ENCODE data around the gene TMPO. TPM values are rescaled to one million over a fixed set of nuclear protein-coding genes. Genes with fewer than 3 reads are reported as not detected.
"Not testable (repeated sequence)": the region's sequence is repeated elsewhere in the genome, so short reads cannot be mapped to it uniquely, and the experiment has no call there.

TMPO gene
- polyA plus RNA-seq, 1 of the 3 experiments (the other 2 are of a cell fraction): 20.8 TPM

- Histone ChIP-seq H3K4me1 (ENCODE audit: control insufficient read depth in 1 of 2, insufficient read depth in 2 of 2, low read depth in 1 of 2, low read length in 1 of 2) (no peaks in the 10 kb centered on the region; a peak in 1 of 4 replicates), H3K36me3 (replicated peaks in 1 of 2; ENCODE audit: control insufficient read depth in 1 of 2, insufficient read depth in 2 of 2, low read length in 1 of 2) (peaks cover 31 to 40% of the 10 kb centered on the region in 2 experiments), H3K27ac (ENCODE audit: low read depth in 2 of 2, low read length in 1 of 2) (no peak overlapping the region), H3K79me2 (ENCODE audit: insufficient read depth) (no peaks in the 10 kb centered on the region), H3K9me2 (0 out of 2 replicates have a peak, but pooled peaks cover 4% of the 10 kb centered on the region), H3F3A (replicated peaks; ENCODE audit: insufficient read depth) (peaks cover 28% of the 10 kb centered on the region), H3K9me3 (no peaks in the 10 kb centered on the region), H4K20me1 (ENCODE audit: insufficient read depth) (no peaks in the 10 kb centered on the region), H3K4me2 (no peak overlapping the region), H2AFZ (ENCODE audit: low read depth) (no peak overlapping the region), H3K9ac (no peak overlapping the region), H3K4me3 (ENCODE audit: low read depth in 2 of 2, low read length in 1 of 2) (no peak overlapping the region), H3K27me3 (ENCODE audit: insufficient read depth) (no peaks in the 10 kb centered on the region)
- TF ChIP-seq, protein P1, sequence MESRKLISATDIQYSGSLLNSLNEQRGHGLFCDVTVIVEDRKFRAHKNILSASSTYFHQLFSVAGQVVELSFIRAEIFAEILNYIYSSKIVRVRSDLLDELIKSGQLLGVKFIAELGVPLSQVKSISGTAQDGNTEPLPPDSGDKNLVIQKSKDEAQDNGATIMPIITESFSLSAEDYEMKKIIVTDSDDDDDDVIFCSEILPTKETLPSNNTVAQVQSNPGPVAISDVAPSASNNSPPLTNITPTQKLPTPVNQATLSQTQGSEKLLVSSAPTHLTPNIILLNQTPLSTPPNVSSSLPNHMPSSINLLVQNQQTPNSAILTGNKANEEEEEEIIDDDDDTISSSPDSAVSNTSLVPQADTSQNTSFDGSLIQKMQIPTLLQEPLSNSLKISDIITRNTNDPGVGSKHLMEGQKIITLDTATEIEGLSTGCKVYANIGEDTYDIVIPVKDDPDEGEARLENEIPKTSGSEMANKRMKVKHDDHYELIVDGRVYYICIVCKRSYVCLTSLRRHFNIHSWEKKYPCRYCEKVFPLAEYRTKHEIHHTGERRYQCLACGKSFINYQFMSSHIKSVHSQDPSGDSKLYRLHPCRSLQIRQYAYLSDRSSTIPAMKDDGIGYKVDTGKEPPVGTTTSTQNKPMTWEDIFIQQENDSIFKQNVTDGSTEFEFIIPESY (IDR thresholded peaks at IDR 0.05; ENCODE audit: borderline replicate concordance, low read depth): no peak
- TF ChIP-seq FOSL2 (IDR thresholded peaks at IDR 0.05; ENCODE audit: borderline replicate concordance, low read depth) (no peak), GATA2 (CRISPR knock-in tag; IDR thresholded peaks at IDR 0.05) (no peak), CHD2 (IDR thresholded peaks at IDR 0.05; ENCODE audit: low read length, partially characterized antibody) (no peak), RFX5 (IDR thresholded peaks at IDR 0.05; ENCODE audit: low read length) (no peak), ELF1 (IDR thresholded peaks at IDR 0.05) (no peak), SMC3 (IDR thresholded peaks at IDR 0.05; ENCODE audit: low read depth, low read length) (no peak), TCF12 (IDR thresholded peaks at IDR 0.05) (no peak), RCOR1 (IDR thresholded peaks at IDR 0.05; ENCODE audit: low read length) (no peak)
- TF ChIP-seq, protein P2, sequence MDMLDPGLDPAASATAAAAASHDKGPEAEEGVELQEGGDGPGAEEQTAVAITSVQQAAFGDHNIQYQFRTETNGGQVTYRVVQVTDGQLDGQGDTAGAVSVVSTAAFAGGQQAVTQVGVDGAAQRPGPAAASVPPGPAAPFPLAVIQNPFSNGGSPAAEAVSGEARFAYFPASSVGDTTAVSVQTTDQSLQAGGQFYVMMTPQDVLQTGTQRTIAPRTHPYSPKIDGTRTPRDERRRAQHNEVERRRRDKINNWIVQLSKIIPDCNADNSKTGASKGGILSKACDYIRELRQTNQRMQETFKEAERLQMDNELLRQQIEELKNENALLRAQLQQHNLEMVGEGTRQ (IDR thresholded peaks at IDR 0.05; ENCODE audit: borderline replicate concordance, low read depth, low read length): no peak
- POLR2A ChIA-PET: no interaction called here
- CTCF ChIA-PET: interaction anchor here (1.2 to 5.0 kb wide), 3 partner anchors 15 to 102 kb away, joined by 3 to 27 read pairs (median 3); no protein-coding TSS in a partner anchor
- 96% methylated on average over 3 of the region's 3 CpGs for WGBS (ENCODE audit: low lambda C conversion rate)
- no peak for DNase-seq
Measured at GRCh38 chr12:98551787-98552186, 36.4 kb downstream of the TMPO start.

DNA sequence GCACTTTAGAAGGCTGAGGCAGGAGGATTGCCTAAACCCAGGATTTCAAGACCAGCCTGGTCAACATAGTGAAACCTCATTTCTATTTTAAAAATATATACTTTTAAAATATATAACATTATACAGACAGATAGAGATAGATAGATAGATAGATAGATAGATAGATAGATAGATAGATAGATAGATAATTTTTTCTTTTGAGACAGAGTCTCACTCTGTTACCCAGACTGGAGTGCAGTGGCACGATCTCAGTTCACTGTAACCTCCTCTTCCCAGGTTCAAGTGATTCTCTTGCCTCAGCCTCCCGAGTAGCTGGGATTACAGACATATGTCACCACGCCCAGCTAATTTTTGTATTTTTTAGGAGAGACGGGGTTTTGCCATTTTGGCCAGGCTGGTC is 42.7 kb downstream of the TMPO start:
- H3K27me3 ChIP-seq (ENCODE audit: insufficient read depth); H3K27ac ChIP-seq (ENCODE audit: low read depth in 2 of 2, low read length in 1 of 2); H3K4me3 ChIP-seq (ENCODE audit: low read depth in 2 of 2, low read length in 1 of 2); H4K20me1 ChIP-seq (ENCODE audit: insufficient read depth); H3K4me2 ChIP-seq; POLR2A ChIA-PET; H3K79me2 ChIP-seq (ENCODE audit: insufficient read depth); H3K4me1 ChIP-seq (ENCODE audit: control insufficient read depth in 1 of 2, insufficient read depth in 2 of 2, low read depth in 1 of 2, low read length in 1 of 2); H2AFZ ChIP-seq (ENCODE audit: low read depth); H3K9me2 ChIP-seq; H3K9me3 ChIP-seq; DNase-seq; H3F3A ChIP-seq (replicated peaks; ENCODE audit: insufficient read depth); H3K9ac ChIP-seq; H3K36me3 ChIP-seq (replicated peaks in 1 of 2; ENCODE audit: control insufficient read depth in 1 of 2, insufficient read depth in 2 of 2, low read length in 1 of 2): not testable (repeated sequence)
- WGBS (ENCODE audit: low lambda C conversion rate): 93% methylated on average over 4 of the region's 4 CpGs
- CTCF ChIA-PET: interaction anchor here (1.9 kb wide), 1 partner anchor 8 kb away, joined by 13 read pairs; no protein-coding TSS in a partner anchor
